Suppressor macrophage treated with lipopolysaccharide for 1 hour (primary cell): Measurements from ENCODE around the gene PLAAT2.
"Not testable (repeated sequence)": the region's sequence is repeated elsewhere in the genome, so short reads cannot be mapped to it uniquely, and the experiment has no call there.

Source experiments
- DNase-seq, 3 donors: peaks; one replicate each; pipeline ENCODE4 v3.0.0-alpha.2; 2020 to 2022

Gene PLAAT2

GRCh38 chr11:63547061-63547460 lies 16.1 kb downstream of the PLAAT2 start:
- no peak for DNase-seq

- DNase-seq = peak; percentile 33 to 47 (median 38)
Observed at GRCh38 chr11:63543711-63544110, 19.5 kb downstream of the PLAAT2 start.

- DNase-seq = not testable (repeated sequence)
Observed at GRCh38 chr11:63542506-63542905, 20.7 kb downstream of the PLAAT2 start.

DNA sequence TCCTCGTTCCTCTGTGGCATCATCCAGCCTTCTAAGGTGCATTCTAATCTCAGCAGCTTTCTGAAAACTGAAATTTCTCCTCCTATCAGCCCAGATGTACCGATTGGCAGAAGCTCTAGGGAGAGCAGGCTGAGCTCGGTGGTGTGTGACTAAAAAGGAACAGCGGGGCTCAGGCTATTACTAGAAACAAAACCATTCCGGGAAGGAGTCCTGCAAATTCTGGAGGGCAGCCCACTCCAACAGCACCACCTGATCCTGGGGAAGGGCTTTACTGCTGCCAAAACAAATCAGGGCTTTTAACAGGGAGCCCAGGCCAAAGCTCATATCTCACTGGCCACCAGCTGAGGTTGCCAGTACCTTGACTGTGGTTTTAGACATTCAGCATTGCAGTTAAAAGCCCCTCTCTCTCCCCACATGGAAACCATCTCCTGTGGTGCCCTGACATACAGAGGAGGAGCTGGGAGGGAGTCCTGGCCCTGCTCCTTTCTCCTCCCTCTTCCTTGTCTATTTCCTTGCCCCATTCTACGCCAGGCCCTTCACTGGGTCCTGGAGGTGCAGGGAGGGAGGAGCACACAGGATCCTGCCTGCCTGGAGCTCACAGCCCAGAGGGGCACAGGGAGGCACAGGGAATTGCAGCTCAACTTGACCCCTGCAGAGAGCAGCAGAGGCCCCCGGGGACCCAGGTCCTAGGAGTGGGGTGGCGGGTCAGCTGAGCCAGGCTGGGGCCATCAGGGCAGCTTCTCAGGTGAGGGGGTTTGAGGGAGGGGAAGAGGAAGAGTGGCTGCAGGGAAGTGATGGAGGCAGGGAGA lies 25.7 kb downstream of the PLAAT2 start:
- DNase-seq = peak; percentile 20 to 43 (median 31)

DNA sequence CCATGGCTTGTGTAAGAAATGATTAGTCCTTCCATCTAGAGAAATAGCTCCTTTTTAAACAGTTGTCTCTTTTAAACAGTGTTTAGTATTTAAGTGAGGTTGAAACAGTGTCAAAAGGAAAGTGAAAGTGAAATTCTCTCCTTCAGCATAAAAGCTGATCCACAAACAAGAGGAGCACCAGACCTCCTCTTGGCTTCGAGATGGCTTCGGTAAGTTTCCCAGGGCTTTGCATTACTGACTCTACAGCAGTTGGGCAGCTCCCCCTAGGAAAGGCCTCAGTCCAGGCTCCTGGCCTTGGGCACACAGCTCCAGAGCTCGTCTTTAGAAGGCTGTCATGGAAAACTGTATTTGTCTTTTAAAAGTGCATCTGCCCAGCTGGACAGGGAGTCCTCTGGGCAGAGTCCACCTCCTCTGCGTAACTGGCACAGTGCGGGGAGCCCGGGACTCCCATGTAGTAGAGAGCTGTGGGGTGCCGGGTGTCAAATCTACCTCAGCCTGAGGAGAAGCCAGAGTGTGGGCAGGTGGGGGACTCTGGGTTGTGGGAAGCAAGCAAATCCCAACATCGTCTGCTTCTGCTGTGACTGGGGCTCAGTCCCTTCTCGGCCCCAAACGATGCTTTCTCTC lies 26.4 kb downstream of the PLAAT2 start, which contains the start of gene PLAAT4:
Gene PLAAT4, plus strand, starts transcription at position 140 of the 624 bp plus-strand sequence. Its CDS starts 61 bp downstream, at position 201.
- peak; percentile 62 to 78 (median 66) for DNase-seq

- peak in 1 of 3 donors; percentile 17 for DNase-seq
Observed at GRCh38 chr11:63535734-63536133, 27.4 kb downstream of the PLAAT2 start.

DNA sequence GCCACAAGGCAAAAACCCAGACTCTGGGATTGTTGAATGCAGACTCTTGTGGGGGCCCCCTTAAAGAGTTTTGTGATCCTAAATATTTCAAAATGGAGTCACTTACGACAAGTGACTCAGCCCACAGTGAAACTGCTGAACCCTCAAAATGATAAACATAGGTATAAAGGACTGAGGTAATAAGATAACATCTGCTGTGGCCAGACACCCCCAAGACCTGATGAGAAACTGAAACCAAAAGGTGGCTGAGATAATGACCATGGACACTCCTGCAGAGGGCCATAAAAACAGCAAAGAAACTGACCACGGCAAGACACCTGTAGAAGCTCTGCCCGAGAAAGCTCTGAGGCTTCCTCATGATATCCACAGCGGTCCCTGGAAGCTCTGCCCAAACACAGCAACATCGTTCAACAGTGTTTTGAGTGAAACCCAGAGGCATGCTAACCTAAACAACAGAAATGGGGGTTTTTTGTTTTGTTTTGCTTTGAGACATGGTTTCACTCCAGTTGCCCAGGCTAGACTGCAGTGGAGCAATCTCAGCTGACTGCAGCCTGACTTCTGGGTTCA lies 28.2 kb downstream of the PLAAT2 start:
- DNase-seq = no peak

- DNase-seq = no peak
Observed at GRCh38 chr11:63534076-63534475, 29.1 kb downstream of the PLAAT2 start.

GRCh38 chr11:63532799-63533475 lies 30.2 kb downstream of the PLAAT2 start:
- DNase-seq = no peak

- DNase-seq = no peak
Observed at GRCh38 chr11:63532117-63532516, 31.1 kb downstream of the PLAAT2 start.

DNA sequence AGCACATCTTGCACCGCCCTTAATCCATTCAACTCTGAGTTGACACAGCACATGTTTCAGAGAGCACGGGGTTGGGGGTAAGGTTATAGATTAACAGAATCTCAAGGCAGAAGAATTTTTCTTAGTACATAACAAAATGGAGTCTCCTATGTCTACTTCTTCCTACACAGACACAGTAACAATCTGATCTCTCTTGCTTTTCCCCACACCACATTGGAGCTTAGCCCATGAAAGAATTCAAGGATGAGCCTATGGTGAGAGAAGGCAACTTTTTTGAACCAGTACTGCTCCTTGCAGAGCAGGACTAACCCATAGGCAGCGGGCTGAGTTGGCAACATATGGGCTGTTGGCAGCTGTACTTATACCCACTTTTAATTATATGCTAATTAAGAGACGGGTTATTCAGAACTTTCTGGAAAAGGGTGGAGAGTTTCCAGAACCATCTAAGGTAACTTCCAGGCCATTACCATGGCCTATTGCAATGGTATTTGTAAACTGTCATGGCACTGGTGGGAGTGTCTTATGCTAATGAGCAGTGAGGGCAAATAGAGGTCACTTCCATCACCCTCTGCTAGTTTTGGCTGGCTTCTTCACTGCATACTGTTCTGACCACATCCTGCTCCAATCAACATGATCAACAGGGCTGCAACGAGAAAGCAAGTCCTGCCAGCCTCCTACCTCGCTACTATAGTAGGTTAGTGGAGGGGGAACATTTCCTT lies 31.9 kb downstream of the PLAAT2 start:
- DNase-seq = not testable (repeated sequence)

DNA sequence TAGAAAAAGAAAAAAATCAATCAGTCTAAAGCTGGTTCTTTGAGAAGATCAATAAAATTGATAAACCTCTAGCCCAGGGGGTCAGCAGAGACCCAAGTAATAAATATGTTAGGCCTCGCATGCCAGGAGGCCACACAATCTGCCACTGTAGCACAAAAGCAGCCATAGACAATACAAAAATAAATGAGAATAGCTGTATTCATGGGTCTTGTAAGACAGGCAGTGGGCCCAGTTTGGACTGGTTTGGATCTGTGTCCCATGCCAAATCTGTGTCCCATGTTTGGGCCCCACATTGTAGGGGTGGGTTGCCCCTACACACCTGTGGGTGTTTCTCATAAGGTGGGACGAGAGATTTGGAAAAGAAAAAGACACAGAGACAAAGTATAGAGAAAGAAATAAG lies 33.2 kb downstream of the PLAAT2 start:
- no peak for DNase-seq

DNA sequence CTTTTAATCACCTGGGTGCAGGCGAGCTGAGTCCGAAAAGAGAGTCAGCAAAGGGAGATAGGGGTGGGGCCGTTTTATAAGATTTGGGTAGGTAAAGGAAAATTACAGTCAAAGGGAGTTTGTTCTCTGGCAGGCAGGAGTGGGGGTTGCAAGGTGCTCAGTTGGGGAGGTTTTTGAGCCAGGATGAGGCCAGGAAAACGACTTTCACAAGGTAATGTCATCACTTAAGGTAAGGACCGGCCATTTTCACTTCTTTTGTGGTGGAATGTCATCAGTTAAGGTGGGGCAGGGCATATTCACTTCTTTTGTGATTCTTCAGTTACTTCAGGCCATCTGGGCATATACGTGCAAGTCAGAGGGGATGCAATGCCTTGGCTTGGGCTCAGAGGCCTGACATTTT lies 33.8 kb downstream of the PLAAT2 start:
- DNase-seq = not testable (repeated sequence)

DNA sequence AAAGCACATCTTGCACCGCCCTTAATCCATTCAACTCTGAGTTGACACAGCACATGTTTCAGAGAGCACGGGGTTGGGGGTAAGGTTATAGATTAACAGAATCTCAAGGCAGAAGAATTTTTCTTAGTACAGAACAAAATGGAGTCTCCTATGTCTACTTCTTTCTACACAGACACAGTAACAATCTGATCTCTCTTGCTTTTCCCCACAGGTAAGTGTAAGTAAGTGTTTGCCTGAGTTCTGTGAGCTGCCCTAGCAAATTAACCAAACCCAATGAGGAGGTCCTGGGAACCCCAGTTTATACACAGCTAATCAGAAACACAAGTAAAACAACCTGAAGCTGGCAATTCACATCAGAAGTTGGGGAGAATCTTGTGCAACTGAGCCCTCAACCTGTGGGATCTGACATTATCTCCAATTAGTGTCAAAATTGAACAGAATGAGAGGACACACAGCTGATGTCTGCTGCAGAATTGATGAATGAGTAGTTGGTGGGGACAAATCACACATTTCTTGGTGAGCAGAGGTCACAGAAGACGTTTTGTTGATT lies 34.4 kb downstream of the PLAAT2 start:
- DNase-seq = not testable (repeated sequence)

DNA sequence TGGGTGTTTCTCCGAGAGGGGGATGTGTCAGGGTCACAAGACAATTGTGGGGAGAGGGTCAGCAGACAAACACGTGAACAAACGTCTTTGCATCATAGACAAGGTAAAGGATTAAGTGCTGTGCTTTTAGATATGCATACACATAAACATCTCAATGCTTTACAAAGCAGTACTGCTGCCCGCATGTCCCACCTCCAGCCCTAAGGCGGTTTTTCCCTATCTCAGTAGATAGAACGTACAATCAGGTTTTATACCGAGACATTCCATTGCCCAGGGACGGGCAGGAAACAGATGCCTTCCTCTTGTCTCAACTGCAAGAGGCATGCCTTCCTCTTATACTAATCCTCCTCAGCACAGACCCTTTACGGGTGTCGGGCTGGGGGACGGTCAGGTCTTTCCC lies 35.0 kb downstream of the PLAAT2 start:
- DNase-seq = not testable (repeated sequence)

DNA sequence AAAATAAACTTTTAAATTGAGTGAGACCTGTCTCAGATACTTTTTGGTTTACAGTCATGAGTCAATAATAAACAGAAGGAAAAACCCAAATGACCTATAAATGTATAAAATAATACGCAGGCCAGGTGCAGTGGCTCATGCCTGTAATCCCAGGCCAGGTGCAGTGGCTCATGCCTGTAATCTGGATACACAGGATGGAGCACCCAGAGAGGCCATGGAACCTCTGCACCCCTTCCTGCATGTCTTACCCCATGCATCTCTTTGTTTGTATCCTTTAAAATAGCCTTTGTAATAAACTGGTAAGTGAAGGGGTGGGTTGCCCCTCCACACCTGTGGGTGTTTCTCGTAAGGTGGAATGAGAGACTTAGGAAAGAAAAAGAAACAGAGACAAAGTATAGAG lies 35.5 kb downstream of the PLAAT2 start:
- DNase-seq = no peak

DNA sequence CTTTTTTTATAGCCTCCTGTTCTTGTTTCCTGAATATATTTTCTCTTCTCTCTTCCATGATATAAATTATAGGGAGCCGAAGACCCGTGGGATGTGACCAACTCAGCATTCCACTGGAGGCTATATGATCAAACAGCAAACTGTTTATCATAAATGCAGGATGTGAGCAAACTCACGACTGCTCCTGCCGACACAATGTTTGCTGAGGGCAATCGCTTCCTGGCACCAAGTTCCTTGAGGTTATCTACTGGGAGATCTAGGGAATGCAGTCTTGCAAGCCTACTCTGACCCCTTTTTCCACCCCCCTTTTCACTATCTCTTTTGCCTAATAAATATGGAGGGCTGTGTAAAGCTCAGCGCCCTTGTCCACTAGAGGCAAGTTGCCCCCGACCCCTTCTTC lies 40.0 kb downstream of the PLAAT2 start:
- DNase-seq = no peak

DNA sequence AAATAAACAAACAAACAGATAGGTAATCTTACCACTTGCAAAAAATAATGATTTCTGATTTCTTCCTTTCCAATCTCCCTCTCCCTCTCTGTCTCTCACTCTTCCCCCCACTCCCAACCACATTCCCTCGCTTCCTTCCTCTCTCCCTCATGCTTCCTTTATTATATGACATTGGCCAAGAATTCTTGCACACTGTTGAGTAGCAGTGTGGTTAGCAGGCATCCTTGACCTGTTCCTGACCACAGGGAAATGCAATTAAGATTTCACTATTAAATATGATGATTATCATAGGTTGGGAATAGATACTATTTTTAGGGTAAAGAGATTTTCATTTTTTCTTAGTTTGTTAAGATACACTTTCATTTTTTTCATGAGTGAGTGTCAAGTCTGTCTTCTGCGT lies 41.3 kb downstream of the PLAAT2 start:
- DNase-seq = no peak

- no peak for DNase-seq
Observed at GRCh38 chr11:63520606-63521170, 42.5 kb downstream of the PLAAT2 start.

DNA sequence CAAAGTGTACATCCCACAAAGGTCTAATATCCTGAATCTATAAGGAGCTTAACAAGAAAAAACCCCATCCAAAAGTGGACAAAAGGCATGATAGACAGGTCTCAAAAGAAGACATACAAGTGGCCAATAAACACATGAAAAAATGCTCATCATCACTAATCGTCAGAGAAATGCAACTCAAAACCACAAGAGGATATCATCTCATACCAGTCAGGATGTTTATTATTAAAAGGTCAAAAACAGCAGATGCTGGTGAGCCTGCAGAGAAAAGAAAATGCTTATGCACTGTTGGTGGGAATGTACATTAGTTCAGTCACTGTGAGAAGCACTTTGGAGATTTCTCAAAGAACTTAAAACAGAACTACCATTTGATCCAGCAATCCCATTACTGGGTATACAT lies 44.6 kb downstream of the PLAAT2 start:
- no peak for DNase-seq

DNA sequence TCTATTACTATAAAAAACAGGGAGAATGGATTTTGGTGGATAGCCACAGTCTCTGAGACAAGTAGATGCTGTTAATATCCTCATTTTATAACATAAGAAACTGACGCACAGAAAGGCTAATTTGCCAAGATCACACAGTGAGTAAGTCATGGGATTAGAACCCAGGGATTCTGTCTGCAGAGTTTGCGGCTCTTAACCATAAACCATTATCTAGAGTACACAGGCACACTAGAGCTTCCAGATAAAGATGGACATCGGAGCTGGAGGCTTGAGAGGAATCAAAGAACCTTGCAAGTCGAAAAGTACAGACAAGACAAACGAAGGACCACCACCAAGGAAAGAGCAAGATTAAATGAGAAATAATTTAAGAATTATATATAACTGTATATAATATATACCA lies 46.0 kb downstream of the PLAAT2 start:
- DNase-seq = no peak

- no peak for DNase-seq
Observed at GRCh38 chr11:63516109-63516508, 47.1 kb downstream of the PLAAT2 start.
